ENCODE measurements around the gene ST6GALNAC5.

ST6GALNAC5 gene

DNA sequence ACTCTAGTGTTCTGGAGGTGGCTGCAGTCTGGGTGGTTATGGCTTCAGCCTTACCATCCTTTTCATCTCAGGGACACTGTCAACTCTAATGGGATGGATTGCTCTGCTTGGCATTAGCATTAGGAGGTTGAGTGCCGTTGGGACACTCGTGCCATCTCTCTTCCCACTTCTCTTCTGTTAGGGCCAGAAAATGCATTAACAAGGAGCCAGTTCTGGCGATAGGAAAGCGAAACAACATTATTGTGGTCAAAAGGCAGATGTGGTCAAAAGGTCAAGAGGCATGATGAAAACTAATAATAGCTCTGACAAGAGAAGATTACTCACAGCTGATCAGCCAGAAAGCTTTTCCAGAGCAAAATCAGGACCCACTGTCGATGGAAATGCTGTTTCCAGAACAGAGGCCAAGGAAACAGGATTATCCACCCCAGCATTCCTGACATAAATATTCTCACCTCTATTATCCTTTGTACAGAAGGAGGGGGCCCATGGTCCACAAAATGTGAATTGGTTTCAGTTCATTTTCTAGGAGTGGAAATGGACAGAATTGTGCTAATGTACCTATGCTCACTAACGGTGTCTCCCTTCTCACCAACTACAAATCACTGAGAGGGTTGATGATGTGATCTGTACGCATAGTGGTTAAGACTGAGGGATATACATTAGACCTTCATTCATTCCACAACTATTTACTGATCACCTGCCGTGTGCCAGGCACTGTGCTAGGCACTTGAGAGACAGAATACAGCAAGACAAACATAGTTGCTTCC, 72.0 kb downstream of the ST6GALNAC5 start:
- no peak for TF ChIP-seq GATA2 (IDR thresholded peaks at IDR 0.05; ENCODE audit: low read depth, low read length)
- no peak for TF ChIP-seq GATA3 (IDR thresholded peaks at IDR 0.05; ENCODE audit: low read depth, low read length)

DNA sequence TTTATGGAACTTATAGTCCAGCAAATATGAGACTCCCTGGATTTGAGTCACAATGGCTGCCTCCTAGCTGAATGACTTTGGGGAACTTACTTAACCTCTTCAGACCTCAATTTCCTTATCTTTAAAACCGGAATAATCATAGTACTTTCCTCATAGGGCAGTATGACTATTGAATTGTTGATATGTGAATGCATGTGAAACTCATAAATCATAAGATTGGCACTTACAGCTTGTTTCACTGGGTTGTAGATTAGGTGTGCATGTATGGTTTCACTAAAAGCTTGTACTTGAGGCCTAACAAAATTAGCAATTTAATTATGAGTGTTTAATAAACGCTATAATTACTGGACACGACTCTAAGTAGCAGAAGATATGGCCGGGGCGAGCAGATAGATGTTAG, 72.5 kb downstream of the ST6GALNAC5 start:
- TF ChIP-seq GATA2 (IDR thresholded peaks at IDR 0.05; ENCODE audit: low read depth, low read length), result no peak
- TF ChIP-seq GATA3 (IDR thresholded peaks at IDR 0.05; ENCODE audit: low read depth, low read length), result no peak

DNA sequence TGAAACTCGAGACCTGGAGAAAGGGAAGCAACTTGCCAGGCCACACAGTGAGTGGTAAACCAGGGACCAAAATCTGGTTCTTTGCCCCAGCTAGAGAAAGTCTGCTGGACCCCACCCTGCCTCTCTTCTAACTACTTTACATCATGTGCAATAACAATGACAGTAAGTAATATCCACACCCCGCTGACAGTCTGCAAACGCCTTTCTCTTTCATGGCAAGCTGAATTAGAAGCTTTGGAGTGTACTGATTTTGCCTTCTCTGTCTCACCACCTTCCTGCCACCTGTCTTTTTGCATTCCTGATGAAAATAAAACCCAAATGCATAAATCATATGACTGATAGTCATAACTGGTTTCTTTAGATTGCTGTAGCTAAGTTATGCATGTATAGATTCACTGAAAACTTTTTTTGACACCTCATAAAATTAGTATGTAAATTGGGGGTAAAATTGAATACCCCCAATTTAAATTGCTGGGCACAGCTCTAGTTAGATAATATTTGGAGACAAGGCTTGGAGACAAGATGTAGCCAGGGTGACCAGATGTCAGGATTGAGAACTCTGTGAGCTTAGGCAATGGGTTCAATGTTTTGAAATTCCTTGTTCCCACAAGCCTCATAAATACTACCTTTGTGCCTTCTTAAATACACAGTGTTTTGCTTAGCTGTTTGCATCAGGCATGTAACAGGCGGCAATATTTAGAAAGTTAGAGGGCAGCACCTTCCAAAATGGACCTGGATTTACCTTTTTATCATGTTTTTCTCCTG, 73.5 kb downstream of the ST6GALNAC5 start:
- TF ChIP-seq GATA3 (IDR thresholded peaks at IDR 0.05; ENCODE audit: low read depth, low read length) (no peak), GATA2 (IDR thresholded peaks at IDR 0.05; ENCODE audit: low read depth, low read length) (no peak)

DNA sequence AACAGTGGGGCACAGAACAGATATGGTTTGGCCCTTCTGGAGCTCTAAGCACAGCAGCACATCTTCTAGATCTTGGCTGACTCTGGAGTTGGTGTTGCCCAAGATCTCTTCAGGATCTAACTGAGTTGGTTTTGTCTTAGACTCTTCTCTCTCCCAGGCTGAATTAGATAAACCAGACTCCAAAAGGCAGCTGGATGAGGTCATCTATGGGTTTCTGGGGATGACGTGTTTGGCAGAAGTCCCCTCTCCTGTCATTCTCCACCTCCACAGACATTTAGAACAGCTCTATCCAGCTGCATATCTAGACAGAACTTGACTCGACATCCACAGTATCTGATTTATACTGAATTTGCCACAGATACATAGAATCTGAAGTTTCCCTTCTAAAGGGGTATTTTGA, 75.3 kb downstream of the ST6GALNAC5 start:
- TF ChIP-seq GATA2 (IDR thresholded peaks at IDR 0.05; ENCODE audit: low read depth, low read length) (no peak), GATA3 (IDR thresholded peaks at IDR 0.05; ENCODE audit: low read depth, low read length) (no peak)

DNA sequence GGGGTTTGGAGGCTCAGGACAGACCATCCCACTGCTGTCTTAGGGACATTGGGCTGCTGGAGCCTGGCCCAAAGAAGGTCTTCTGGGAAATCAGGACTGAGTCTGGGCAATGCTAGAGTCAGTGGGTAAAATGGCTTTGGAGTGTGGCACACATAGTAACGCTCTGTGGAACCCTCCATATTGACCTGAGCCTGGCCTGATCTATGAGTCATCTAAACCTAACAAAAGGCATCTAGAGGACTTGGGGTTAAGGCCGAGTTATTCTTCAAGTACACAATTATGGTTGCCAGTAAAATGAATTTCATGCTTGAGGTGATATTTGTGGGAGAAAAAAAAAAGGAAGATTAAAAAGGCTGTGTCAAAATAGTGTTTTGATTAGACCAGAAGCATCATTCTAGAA, 77.7 kb downstream of the ST6GALNAC5 start:
- no peak for TF ChIP-seq GATA2 (IDR thresholded peaks at IDR 0.05; ENCODE audit: low read depth, low read length)
- no peak for TF ChIP-seq GATA3 (IDR thresholded peaks at IDR 0.05; ENCODE audit: low read depth, low read length)

DNA sequence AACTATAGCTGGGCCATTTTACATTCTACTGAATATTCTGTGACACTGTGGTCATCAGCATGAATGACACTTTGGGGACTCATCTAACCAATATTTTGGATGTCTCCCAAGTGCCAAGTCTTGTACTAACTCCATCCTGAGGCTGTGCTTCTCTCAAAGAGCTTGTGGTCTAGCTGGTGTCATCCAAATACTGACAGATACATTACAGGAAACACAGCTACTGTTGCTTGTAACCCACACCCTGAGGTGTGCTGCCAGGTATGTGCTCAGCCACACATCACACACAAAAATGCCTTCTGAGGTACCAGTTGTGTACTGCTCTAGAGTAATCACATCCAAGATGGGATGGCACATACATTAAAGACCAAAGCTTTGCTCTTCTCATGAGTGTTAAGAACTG, 81.6 kb downstream of the ST6GALNAC5 start:
- TF ChIP-seq GATA2 (IDR thresholded peaks at IDR 0.05; ENCODE audit: low read depth, low read length) (no peak), GATA3 (IDR thresholded peaks at IDR 0.05; ENCODE audit: low read depth, low read length) (no peak)

DNA sequence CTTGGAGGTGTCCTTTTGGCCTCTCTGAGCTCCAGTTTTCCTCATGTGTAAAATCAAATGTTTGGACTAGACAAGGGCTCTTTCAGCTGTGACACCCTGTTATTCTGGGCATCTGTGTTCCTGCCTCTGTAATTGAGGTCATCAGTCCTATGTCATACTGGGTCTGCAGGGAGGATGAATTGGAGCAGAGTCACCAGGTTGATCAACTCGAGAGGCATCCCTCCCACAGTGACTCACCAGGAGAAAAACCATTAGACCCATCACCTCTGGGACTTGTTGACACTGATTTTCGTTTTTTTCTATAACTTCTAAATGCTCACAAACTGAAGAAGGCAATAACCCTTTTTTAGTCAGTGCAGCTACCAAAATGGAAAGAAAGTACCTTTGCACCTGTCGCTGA, 82.2 kb downstream of the ST6GALNAC5 start:
- TF ChIP-seq GATA3 (IDR thresholded peaks at IDR 0.05; ENCODE audit: low read depth, low read length) (no peak), GATA2 (IDR thresholded peaks at IDR 0.05; ENCODE audit: low read depth, low read length) (no peak)

DNA sequence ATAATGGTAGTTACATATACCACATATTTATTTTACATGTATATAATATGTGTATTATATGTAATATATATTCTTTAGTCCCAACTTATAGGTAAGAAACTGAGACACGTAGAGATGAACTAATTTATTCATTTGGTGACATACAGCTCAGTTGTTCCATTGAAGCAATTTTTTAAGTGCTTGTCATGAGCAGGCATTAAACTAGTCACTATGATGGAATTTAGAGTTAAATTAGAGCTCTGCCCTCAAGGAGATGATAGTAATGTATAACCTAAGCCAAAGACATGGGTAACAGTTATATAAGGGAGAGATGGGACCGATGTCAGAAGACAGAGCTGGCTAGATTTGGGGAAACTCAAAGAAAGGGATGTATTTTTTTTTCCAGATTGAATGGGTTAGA, 83.0 kb downstream of the ST6GALNAC5 start:
- TF ChIP-seq GATA2 (IDR thresholded peaks at IDR 0.05; ENCODE audit: low read depth, low read length), result no peak
- no peak for TF ChIP-seq GATA3 (IDR thresholded peaks at IDR 0.05; ENCODE audit: low read depth, low read length)

DNA sequence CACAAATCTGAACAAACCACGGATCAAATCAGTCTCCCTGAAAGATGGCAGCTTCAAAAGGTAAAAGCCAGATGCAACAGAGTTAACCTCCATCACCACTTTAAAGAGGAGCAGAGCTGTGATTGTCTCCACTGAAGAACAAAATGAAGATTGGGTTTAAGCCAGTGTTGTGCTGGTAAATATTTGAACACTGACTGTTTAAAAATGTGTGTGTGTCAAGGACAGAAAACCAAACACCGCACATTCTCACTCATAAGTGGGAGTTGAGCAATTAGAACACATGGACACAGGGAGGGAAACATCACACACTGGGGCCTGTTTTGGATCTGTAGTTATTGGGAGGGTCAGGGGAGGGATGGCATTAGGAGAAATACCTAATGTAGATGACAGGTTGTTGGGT, 83.9 kb downstream of the ST6GALNAC5 start:
- TF ChIP-seq GATA3 (IDR thresholded peaks at IDR 0.05; ENCODE audit: low read depth, low read length) (no peak), GATA2 (IDR thresholded peaks at IDR 0.05; ENCODE audit: low read depth, low read length) (no peak)

DNA sequence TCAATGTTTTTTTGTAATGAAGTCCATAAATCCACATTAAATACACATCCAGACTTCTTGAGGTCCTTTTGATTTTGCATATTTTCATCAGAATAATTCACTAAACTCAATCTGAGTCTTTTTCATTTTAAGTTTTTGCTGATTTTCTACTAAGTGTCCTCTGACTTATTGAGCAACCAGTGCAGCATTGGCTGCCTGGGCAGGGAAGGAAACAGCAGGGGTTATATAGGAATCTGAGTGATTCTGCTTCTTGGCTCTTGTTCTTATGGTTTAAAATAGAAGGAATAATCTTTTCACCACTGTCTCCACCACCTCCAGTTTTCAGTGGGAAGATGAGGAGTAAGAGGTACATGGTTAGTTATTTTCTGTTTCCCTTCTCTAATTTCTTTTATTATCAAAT, 88.4 kb downstream of the ST6GALNAC5 start:
- TF ChIP-seq GATA2 (IDR thresholded peaks at IDR 0.05; ENCODE audit: low read depth, low read length), result no peak
- TF ChIP-seq GATA3 (IDR thresholded peaks at IDR 0.05; ENCODE audit: low read depth, low read length), result no peak

DNA sequence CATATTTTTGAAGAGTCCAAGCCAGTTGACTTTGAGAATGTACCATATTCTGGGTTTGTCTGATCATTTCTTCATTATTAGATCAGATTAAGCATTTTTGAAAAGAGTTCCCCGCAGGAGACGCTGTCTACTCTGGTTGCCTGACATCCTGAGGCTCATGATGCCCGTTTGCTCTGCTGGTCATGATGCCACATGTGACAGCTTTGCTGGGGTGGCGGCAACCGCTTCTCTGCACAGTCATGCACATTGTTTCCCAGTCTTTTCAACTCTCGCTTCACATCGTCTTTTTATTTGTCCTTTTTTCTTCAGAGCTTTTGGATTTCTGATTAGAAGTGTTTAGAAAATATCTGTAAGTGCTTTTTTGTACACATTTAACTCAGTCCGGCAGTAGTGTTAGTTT, 90.7 kb downstream of the ST6GALNAC5 start:
- TF ChIP-seq GATA3 (IDR thresholded peaks at IDR 0.05; ENCODE audit: low read depth, low read length), result no peak
- no peak for TF ChIP-seq GATA2 (IDR thresholded peaks at IDR 0.05; ENCODE audit: low read depth, low read length)

DNA sequence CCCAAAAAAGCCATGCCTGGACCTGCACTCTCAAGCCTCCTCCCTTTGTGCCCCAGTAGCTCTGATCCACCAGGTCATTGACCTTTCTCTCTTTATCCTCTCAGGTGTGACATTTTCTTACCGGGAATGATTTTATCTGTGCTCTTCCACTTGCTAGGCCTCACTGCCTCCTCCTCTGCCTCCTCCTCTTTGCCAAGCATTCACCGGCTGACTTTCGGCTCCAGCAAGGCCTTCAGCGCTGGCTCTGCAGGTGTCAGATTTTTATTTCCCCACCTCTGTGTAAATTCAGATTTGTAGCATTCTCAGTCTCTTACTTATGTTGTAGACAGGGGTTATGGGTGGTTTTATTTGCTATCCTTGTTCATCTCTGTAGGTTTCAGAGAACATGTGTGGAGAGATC, 91.5 kb downstream of the ST6GALNAC5 start:
- TF ChIP-seq GATA3 (IDR thresholded peaks at IDR 0.05; ENCODE audit: low read depth, low read length), result no peak
- TF ChIP-seq GATA2 (IDR thresholded peaks at IDR 0.05; ENCODE audit: low read depth, low read length), result no peak

DNA sequence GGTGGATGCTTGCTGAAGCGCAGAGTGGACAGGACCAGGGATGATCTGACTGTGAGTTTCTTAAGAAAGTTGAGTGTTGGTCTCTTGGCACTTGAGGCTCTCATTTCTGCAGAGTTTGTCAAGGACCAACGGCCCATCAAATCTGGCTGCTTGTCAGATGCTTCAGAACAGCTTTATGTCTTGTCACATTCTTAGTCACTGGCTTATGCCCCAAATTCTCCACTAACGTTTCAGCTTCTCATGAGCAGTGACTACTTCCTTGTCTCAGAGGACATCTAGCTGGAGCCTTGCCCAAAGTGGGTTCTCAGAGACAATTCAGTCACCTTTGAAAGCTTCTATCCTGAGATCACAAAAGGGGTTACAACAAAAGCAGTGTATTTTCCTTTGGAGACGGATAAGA, 92.3 kb downstream of the ST6GALNAC5 start:
- TF ChIP-seq GATA2 (IDR thresholded peaks at IDR 0.05; ENCODE audit: low read depth, low read length) (no peak), GATA3 (IDR thresholded peaks at IDR 0.05; ENCODE audit: low read depth, low read length) (no peak)

DNA sequence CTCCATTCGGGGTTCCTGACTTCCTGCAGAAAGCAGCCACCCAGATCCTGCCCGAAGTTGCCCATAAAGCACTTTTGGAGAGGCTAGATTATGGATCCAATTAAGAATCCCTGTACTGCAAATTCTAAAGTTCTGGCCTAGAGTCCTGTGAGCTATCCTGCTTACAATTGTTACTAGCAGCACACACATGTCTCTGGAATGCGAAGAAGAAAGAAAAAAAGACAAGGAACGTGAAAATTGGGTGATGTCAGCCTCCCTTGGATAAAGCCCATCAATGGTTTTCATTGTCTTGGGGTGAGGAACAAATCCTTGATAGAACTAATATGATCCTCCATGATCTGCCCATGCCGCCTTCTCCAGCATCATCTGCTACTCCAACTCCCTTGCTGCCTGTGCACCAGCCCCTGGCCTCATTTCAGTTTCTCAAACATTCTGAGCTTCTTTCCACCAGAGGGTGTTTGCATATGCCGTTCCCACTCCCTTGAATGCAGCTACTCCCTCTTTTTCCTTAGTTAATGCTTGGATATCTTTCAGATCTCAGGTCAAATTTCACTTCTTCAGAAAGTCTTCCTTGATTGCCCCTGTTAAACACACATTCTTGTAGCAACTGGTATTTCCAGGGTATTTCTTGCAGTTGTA, 94.0 kb downstream of the ST6GALNAC5 start:
- TF ChIP-seq GATA2 (IDR thresholded peaks at IDR 0.05; ENCODE audit: low read depth, low read length) (no peak), GATA3 (IDR thresholded peaks at IDR 0.05; ENCODE audit: low read depth, low read length) (no peak)

DNA sequence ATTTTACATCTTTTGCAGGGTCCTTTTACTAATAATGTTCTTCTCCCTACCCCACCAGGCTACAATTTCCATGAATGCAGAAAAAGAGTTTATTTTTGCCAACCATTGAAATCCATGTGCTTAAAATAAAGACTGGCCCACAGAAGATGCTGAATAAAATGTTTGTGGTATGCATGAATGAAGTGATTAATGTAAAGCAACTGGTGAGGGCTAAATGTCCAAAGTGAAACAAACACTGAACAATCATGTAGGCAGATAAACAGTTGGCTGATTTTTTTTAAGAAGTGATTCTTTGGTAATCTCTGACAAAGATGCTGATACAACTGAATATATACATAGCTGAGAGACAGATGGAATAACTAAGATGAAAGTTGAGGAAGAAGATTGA, 94.5 kb downstream of the ST6GALNAC5 start:
- TF ChIP-seq GATA2 (IDR thresholded peaks at IDR 0.05; ENCODE audit: low read depth, low read length) (no peak), GATA3 (IDR thresholded peaks at IDR 0.05; ENCODE audit: low read depth, low read length) (no peak)
